ENCODE measurements around the gene DCTN4. TPM values are rescaled to one million over a fixed set of nuclear protein-coding genes. Genes with fewer than 3 reads are reported as not detected.

DCTN4 gene
- total RNA-seq, 4 donors from 2014 or later, result 49.8 to 78.6 (median 55.2) TPM

- Histone ChIP-seq H3K27me3 (no peaks in the 10 kb centered on the region), H3K27ac (peak overlapping the region in 2 of 4 donors; percentile 13 to 43), H3K4me1 (no peaks in the 10 kb centered on the region), H3K9me3 (no peaks in the 10 kb centered on the region), H3K36me3 (peaks cover 14 to 62% of the 10 kb centered on the region in 2 donors), H3K4me3 (no peak overlapping the region)
- WGBS, 2 donors (ENCODE audit: low coverage in 1 of 2), result 97% methylated on average over 6 of the region's 7 CpGs; no CpG with 5 or more reads in 1 of the 2 donors
- ATAC-seq, result peak; percentile 61
- no peak for TF ChIP-seq CTCF (IDR thresholded peaks at IDR 0.05)
- no peak for TF ChIP-seq EP300 (IDR thresholded peaks at IDR 0.05)
- no peak for TF ChIP-seq POLR2A (IDR thresholded peaks at IDR 0.05)
- no peak for TF ChIP-seq POLR2AphosphoS5 (IDR thresholded peaks at IDR 0.05)
Observed at GRCh38 chr5:150734579-150735384, 24.0 kb downstream of the DCTN4 start.

GRCh38 chr5:150731669-150732242 is 27.1 kb downstream of the DCTN4 start:
- Histone ChIP-seq H3K27me3 (no peaks in the 10 kb centered on the region), H3K4me3 (no peak overlapping the region), H3K27ac (no peak overlapping the region), H3K4me1 (no peaks in the 10 kb centered on the region), H3K9me3 (no peaks in the 10 kb centered on the region), H3K36me3 (peaks cover 21 to 86% of the 10 kb centered on the region in 2 donors)
- peak; percentile 36 for ATAC-seq
- TF ChIP-seq CTCF (IDR thresholded peaks at IDR 0.05), result no peak
- no peak for TF ChIP-seq EP300 (IDR thresholded peaks at IDR 0.05)
- TF ChIP-seq POLR2A (IDR thresholded peaks at IDR 0.05), result no peak
- no peak for TF ChIP-seq POLR2AphosphoS5 (IDR thresholded peaks at IDR 0.05)
- WGBS, 2 donors (ENCODE audit: low coverage in 1 of 2), result 81 to 85% methylated on average over 6 of the region's 6 CpGs

GRCh38 chr5:150729859-150730258 is 29.0 kb downstream of the DCTN4 start:
- H3K27ac ChIP-seq, result no peak overlapping the region

GRCh38 chr5:150723845-150724244 is 35.0 kb downstream of the DCTN4 start:
- 81 to 96% methylated on average over 2 of the region's 2 CpGs for WGBS, 2 donors (ENCODE audit: low coverage in 1 of 2)
- no peak overlapping the region for H3K4me3 ChIP-seq
- no peaks in the 10 kb centered on the region for H3K4me1 ChIP-seq
- ATAC-seq, result no peak
- H3K36me3 ChIP-seq, result peaks cover 22 to 98% of the 10 kb centered on the region in 2 donors
- TF ChIP-seq POLR2AphosphoS5 (IDR thresholded peaks at IDR 0.05), result no peak
- no peak for TF ChIP-seq CTCF (IDR thresholded peaks at IDR 0.05)
- TF ChIP-seq POLR2A (IDR thresholded peaks at IDR 0.05), result no peak
- no peaks in the 10 kb centered on the region for H3K9me3 ChIP-seq
- no peak overlapping the region for H3K27ac ChIP-seq
- H3K27me3 ChIP-seq, result no peaks in the 10 kb centered on the region

More at GRCh38 chr5:150729859-150730258, 29.0 kb downstream of the DCTN4 start:
- no peak for ATAC-seq
- peaks cover 21 to 96% of the 10 kb centered on the region in 2 donors for H3K36me3 ChIP-seq
- no peaks in the 10 kb centered on the region for H3K27me3 ChIP-seq
- WGBS, 2 donors (ENCODE audit: low coverage in 1 of 2), result 89 to 91% methylated on average over 4 of the region's 4 CpGs
- no peaks in the 10 kb centered on the region for H3K4me1 ChIP-seq
- TF ChIP-seq CTCF (IDR thresholded peaks at IDR 0.05) (no peak), POLR2AphosphoS5 (IDR thresholded peaks at IDR 0.05) (no peak), POLR2A (IDR thresholded peaks at IDR 0.05) (no peak), EP300 (IDR thresholded peaks at IDR 0.05) (no peak)
- H3K4me3 ChIP-seq, result no peak overlapping the region
- no peaks in the 10 kb centered on the region for H3K9me3 ChIP-seq

All from gastroesophageal sphincter (tissue), 4 donors.